CD4-positive, alpha-beta memory T cell (primary cell): ENCODE data around the gene TMEM72. TPM values are rescaled to one million over a fixed set of nuclear protein-coding genes. Genes with fewer than 3 reads are reported as not detected.
A peak's percentile ranks its signal among the peaks of the same experiment; 100 is the strongest.

ENCODE experiments used
- CTCF ChIA-PET: fragments of 350-600 bp; sonication (Branson Sonifier 250); formaldehyde crosslinking; loops from one replicate; lab custom pipeline; 2021; ENCODE audit warnings: inconsistent platforms; ENCODE audit not compliant: partially characterized antibody; lab: Charles Lee
- POLR2A ChIA-PET: fragments of 350-600 bp; sonication (Branson Sonifier 250); formaldehyde crosslinking; loops from one replicate; lab custom pipeline; 2021; ENCODE audit not compliant: partially characterized antibody; lab: Charles Lee
- DNase-seq, 5 donors: peaks; one replicate each; pipeline versions ENCODE4 v3.0.0 to v3.0.0-alpha.2; 2020 to 2022; ENCODE audit warnings: mixed read lengths in 1 of 5
- H3K27ac ChIP-seq: one replicate; pipeline ENCODE4 v1.7.0; 2013; ENCODE audit warnings: low read depth, low read length
- H3K27me3 ChIP-seq: 2 replicates; pipeline ENCODE4 v1.7.0; 2013; ENCODE audit warnings: mild to moderate bottlenecking, low read length, moderate library complexity; ENCODE audit not compliant: insufficient read depth
- H3K36me3 ChIP-seq: 2 replicates; pipeline ENCODE4 v1.7.0; 2013; ENCODE audit warnings: mild to moderate bottlenecking, low read length, moderate library complexity; ENCODE audit not compliant: insufficient read depth
- H3K4me1 ChIP-seq: 2 replicates; pipeline ENCODE4 v1.7.0; 2013; ENCODE audit warnings: mild to moderate bottlenecking, low read length, moderate library complexity; ENCODE audit not compliant: insufficient read depth
- H3K4me3 ChIP-seq, 2 donors: one replicate each; pipeline ENCODE4 v1.7.0; 2013; ENCODE audit warnings: low read length in 2 of 2, mild to moderate bottlenecking in 1 of 2
- H3K9me3 ChIP-seq, 2 donors: one replicate each; pipeline ENCODE4 v1.7.0; 2013; ENCODE audit warnings: low read length in 2 of 2, control low read depth in 1 of 2; ENCODE audit not compliant: control insufficient read depth in 1 of 2
- H3K27ac Mint-ChIP-seq, 7 donors: one replicate each; pipeline ENCODE4 v1.8.0; 2020 to 2021; ENCODE audit warnings: mixed read lengths in 7 of 7, mild to moderate bottlenecking in 6 of 7, inconsistent platforms in 3 of 7, moderate library complexity in 3 of 7
- H3K27me3 Mint-ChIP-seq, 2 donors: one replicate each; pipeline ENCODE4 v1.8.0; 2020 to 2021; ENCODE audit warnings: mixed read lengths in 2 of 2
- H3K36me3 Mint-ChIP-seq, 2 donors: one replicate each; pipeline ENCODE4 v1.8.0; 2020 to 2021; ENCODE audit warnings: mixed read lengths in 2 of 2, inconsistent platforms in 1 of 2, mild to moderate bottlenecking in 1 of 2
- H3K4me1 Mint-ChIP-seq, 4 donors: one replicate each; pipeline ENCODE4 v1.8.0; 2020 to 2021; ENCODE audit warnings: mixed read lengths in 4 of 4, mild to moderate bottlenecking in 1 of 4
- H3K4me3 Mint-ChIP-seq, 8 donors: one replicate each; pipeline ENCODE4 v1.8.0; 2020 to 2021; ENCODE audit warnings: mixed read lengths in 8 of 8, mild to moderate bottlenecking in 7 of 8, moderate library complexity in 6 of 8, inconsistent platforms in 3 of 8
- H3K9me3 Mint-ChIP-seq, 8 donors: one replicate each; pipeline ENCODE4 v1.8.0; 2020 to 2021; ENCODE audit warnings: mixed read lengths in 8 of 8, mild to moderate bottlenecking in 5 of 8, inconsistent platforms in 3 of 8, moderate library complexity in 1 of 8
- intact Hi-C: fragments of 100-400 bp; cut with micrococcal nuclease; formaldehyde crosslinking; loops from one replicate; pipeline ENCODE4 v1.15.1; 2023
- polyA plus RNA-seq, 2 donors: library from polyadenylated mRNA; unstranded; fragments of 300-500 nt; fragmentation: Illumina TruSeq; gene quantifications; one replicate each; pipeline ENCODE4 v1.2.3, GENCODE V29; 2021
- total RNA-seq, 2 experiments: library from RNA; stranded (reverse); gene quantifications; one replicate each; pipeline ENCODE4 v1.2.3, GENCODE V29; 2021

Gene TMEM72
- total and polyA plus RNA-seq, 4 experiments from 2014 or later, result not detected

DNA sequence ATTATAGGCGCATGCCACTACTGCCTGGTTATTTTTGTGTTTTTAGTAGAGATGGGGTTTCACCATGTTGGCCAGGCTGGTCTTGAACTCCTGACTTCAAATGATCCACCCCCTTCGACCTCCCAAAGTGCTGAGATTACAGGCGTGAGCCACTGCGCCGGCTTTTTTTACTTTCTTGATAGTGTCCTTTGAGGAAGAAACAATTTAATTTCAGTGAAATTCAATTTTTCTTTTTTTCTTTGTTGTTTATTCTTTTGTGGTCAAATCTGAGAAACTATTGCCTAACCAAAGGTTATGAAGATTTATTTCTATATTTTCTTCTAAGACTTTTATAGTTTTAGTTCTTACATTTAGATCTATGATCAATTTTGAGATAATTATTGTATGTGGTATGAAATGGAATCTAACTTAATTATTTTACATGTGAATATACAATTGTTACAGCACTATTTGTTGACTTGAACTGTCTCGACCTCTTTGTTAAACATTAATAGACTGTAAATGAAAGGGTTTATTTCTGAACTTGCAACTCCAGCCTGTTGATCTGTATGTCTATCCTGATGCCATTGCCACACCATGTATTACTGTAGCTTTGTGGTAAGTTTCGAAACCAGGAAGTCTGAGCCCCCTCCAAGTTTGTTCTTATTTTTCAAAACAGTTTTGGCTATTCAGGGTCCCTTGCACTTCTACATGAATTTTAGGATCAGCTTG is 28.7 kb downstream of the TMEM72 start:
- H3K27me3 ChIP-seq, result no peaks in the 10 kb centered on the region
- H3K27me3 Mint-ChIP-seq, result peaks cover 6 to 8% of the 10 kb centered on the region in 2 donors
- POLR2A ChIA-PET, result no interaction called here
- no peaks in the 10 kb centered on the region for H3K36me3 ChIP-seq
- H3K9me3 ChIP-seq, result no peaks in the 10 kb centered on the region
- H3K27ac ChIP-seq, result no peak overlapping the region
- CTCF ChIA-PET, result no interaction called here
- H3K36me3 Mint-ChIP-seq, result peaks cover 0 to 2% of the 10 kb centered on the region in 2 donors
- peaks cover 7 to 33% (median 27%) of the 10 kb centered on the region in 8 donors for H3K9me3 Mint-ChIP-seq
- peaks cover 0 to 3% (median 1%) of the 10 kb centered on the region in 4 donors for H3K4me1 Mint-ChIP-seq
- H3K4me3 ChIP-seq, result no peak overlapping the region
- H3K4me3 Mint-ChIP-seq, result no peak overlapping the region
- no peak for DNase-seq
- intact Hi-C loops, result no loop called here
- no peaks in the 10 kb centered on the region for H3K4me1 ChIP-seq
- H3K27ac Mint-ChIP-seq, result no peak overlapping the region

DNA sequence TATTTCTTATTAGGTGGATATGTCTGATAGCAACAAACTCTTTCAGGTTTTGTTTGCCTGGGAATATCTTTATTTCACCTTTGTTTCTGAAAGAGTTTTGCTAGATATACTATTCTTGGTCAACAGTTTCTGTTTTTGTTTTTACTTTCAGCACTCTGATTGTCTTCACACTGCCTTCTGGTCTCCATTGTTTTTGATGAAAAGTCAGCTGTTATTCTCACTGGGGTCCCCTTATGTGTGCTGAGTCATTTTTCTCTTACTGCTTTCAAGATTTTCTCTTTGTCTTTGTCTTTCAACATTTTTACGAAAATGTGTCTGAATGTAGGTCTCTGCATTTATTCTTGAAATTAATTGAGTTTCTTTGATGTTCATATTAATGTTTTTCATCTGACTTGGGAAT is 33.2 kb downstream of the TMEM72 start:
- no peaks in the 10 kb centered on the region for H3K4me1 Mint-ChIP-seq
- intact Hi-C loops, result no loop called here
- peak overlapping the region in 1 of 8 donors; percentile 3 for H3K4me3 Mint-ChIP-seq
- peaks cover 0 to 2% of the 10 kb centered on the region in 2 donors for H3K36me3 Mint-ChIP-seq
- H3K9me3 Mint-ChIP-seq, result peaks cover 7 to 44% (median 35%) of the 10 kb centered on the region in 8 donors
- no peak for DNase-seq
- Histone ChIP-seq H3K4me3 (no peak overlapping the region), H3K27me3 (no peaks in the 10 kb centered on the region), H3K36me3 (no peaks in the 10 kb centered on the region), H3K4me1 (no peaks in the 10 kb centered on the region), H3K9me3 (no peaks in the 10 kb centered on the region), H3K27ac (no peak overlapping the region)
- POLR2A ChIA-PET, result interaction anchor here (0.5 kb wide), 1 partner anchor 867 kb away, joined by 3 read pairs; no protein-coding TSS in a partner anchor
- H3K27me3 Mint-ChIP-seq, result peaks cover 8 to 9% of the 10 kb centered on the region in 2 donors
- CTCF ChIA-PET, result interaction anchor here (1.3 to 1.5 kb wide), 2 partner anchors 11 to 30 kb away, joined by 5 read pairs; no protein-coding TSS in a partner anchor
- peak overlapping the region in 1 of 7 donors; percentile 16 for H3K27ac Mint-ChIP-seq

DNA sequence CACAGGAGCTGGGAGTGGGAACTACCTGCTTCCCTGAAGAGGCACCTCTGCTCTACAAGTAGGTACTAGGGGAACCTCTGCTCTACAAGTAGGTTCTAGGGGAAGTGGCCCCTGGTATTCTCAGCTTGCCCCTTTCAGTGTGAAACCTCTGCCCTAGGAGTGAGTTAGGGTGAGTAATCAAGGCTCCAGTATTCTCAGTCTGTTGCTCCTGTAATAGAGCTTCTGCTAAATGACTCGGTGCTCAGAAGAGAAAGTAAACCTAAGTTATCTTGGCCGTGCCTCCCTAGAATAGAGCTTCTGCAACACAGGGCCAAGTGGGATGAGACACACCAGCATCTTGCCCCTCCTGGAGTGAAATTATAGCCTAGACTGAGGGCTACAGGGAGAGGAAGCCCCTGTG is 35.1 kb downstream of the TMEM72 start:
- DNase-seq, result no peak

DNA sequence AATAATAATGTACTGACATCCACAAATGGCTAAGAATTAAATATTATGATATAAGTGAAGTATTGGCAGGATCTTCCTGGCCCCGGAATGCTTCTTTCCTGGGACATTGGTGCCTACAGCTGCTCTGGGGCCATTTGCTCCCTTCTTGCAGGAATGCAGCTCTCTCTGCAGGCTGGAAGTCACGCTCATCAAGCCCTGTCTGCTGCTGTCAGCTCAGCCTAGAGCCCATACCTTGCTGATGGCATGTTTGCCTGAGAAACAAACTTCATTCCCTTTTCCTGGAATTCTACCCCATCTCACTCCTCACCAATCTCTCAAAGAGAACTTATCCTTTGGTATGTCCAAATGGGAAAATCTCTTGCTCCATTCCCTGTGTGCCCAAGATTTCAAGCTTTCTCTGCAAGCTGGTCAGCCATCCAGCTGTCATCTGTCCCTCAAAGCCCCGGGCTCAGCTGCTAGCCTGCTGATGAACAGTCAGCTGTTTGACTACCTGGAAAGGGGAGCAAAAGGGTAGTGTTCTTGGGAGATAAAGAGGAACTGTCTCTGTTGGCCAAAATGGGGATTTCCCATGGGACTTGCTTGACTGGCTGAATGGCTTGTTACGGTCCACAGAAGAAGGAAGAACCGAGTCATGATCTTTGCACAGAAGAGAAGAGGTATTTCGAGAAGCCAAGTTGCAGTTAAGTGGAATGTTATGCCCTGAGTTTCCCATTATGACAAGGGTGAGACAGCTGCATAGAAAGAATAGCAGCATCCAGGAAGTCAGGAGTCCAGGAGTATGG is 36.4 kb downstream of the TMEM72 start:
- peaks cover 2 to 7% of the 10 kb centered on the region in 2 donors for H3K36me3 Mint-ChIP-seq
- no peaks in the 10 kb centered on the region for H3K27me3 ChIP-seq
- intact Hi-C loops, result no loop called here
- peak overlapping the region in 1 of 7 donors; percentile 10 for H3K27ac Mint-ChIP-seq
- no peak overlapping the region for H3K27ac ChIP-seq
- peaks cover 4 to 27% (median 22%) of the 10 kb centered on the region in 8 donors for H3K9me3 Mint-ChIP-seq
- no peaks in the 10 kb centered on the region for H3K4me1 ChIP-seq
- no peak for DNase-seq
- peaks cover 5 to 7% of the 10 kb centered on the region in 2 donors for H3K27me3 Mint-ChIP-seq
- ChIA-PET CTCF (interaction anchor here (1.7 to 2.0 kb wide), 2 partner anchors 15 kb away, joined by 4 to 9 read pairs; no protein-coding TSS in a partner anchor), POLR2A (interaction anchor here (0.7 kb wide), 1 partner anchor 14 kb away, joined by 3 read pairs; no protein-coding TSS in a partner anchor)
- no peak overlapping the region for H3K4me3 ChIP-seq
- no peaks in the 10 kb centered on the region for H3K9me3 ChIP-seq
- H3K4me3 Mint-ChIP-seq, result no peak overlapping the region
- peaks cover 0 to 3% (median 0%) of the 10 kb centered on the region in 4 donors for H3K4me1 Mint-ChIP-seq
- no peaks in the 10 kb centered on the region for H3K36me3 ChIP-seq

More for the DNA sequence above, 35.1 kb downstream of the TMEM72 start:
- Mint-ChIP-seq H3K27ac (peak overlapping the region in 1 of 7 donors; percentile 31), H3K36me3 (peaks cover 2% of the 10 kb centered on the region in 2 donors), H3K27me3 (peaks cover 6 to 8% of the 10 kb centered on the region in 2 donors), H3K9me3 (peaks cover 5 to 36% (median 30%) of the 10 kb centered on the region in 8 donors), H3K4me1 (peaks cover 0 to 3% (median 0%) of the 10 kb centered on the region in 4 donors), H3K4me3 (no peak overlapping the region)
- Histone ChIP-seq H3K4me3 (no peak overlapping the region), H3K9me3 (no peaks in the 10 kb centered on the region), H3K27ac (no peak overlapping the region), H3K4me1 (no peaks in the 10 kb centered on the region), H3K27me3 (no peaks in the 10 kb centered on the region), H3K36me3 (no peaks in the 10 kb centered on the region)
- POLR2A ChIA-PET, result no interaction called here
- intact Hi-C loops, result no loop called here
- CTCF ChIA-PET, result interaction anchor here (2.0 kb wide), 1 partner anchor 14 kb away, joined by 9 read pairs; no protein-coding TSS in a partner anchor

DNA sequence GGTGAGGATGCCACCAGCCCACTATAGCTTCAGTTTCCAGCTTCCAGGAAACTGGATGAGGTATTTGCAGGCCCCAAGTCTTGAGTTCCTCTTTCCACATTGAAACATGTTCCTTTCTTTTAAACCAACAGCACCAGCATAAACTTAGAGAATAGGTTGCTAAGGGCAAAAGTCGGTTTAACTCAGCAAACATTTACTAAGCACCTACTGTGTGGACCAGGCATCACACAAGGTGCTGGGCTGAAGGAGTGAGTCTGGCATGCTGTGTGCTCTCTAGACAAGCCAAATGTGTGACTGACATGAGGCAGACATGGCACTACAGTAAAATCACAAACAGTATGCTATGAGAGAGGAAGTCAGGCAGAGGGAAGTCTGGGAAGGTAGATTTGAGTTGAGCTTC is 37.5 kb downstream of the TMEM72 start:
- POLR2A ChIA-PET, result no interaction called here
- Mint-ChIP-seq H3K4me1 (peaks cover 0 to 3% (median 0%) of the 10 kb centered on the region in 4 donors), H3K4me3 (no peak overlapping the region), H3K36me3 (peaks cover 2 to 11% of the 10 kb centered on the region in 2 donors), H3K27me3 (peaks cover 1 to 2% of the 10 kb centered on the region in 2 donors), H3K27ac (no peak overlapping the region), H3K9me3 (peaks cover 2 to 22% (median 17%) of the 10 kb centered on the region in 8 donors)
- DNase-seq, result no peak
- intact Hi-C loops, result no loop called here
- no peaks in the 10 kb centered on the region for H3K4me1 ChIP-seq
- no peak overlapping the region for H3K4me3 ChIP-seq
- no peaks in the 10 kb centered on the region for H3K36me3 ChIP-seq
- H3K9me3 ChIP-seq, result no peaks in the 10 kb centered on the region
- H3K27ac ChIP-seq, result no peak overlapping the region
- no peaks in the 10 kb centered on the region for H3K27me3 ChIP-seq
- CTCF ChIA-PET, result interaction anchor here (1.7 kb wide), 1 partner anchor 16 kb away, joined by 4 read pairs; no protein-coding TSS in a partner anchor

DNA sequence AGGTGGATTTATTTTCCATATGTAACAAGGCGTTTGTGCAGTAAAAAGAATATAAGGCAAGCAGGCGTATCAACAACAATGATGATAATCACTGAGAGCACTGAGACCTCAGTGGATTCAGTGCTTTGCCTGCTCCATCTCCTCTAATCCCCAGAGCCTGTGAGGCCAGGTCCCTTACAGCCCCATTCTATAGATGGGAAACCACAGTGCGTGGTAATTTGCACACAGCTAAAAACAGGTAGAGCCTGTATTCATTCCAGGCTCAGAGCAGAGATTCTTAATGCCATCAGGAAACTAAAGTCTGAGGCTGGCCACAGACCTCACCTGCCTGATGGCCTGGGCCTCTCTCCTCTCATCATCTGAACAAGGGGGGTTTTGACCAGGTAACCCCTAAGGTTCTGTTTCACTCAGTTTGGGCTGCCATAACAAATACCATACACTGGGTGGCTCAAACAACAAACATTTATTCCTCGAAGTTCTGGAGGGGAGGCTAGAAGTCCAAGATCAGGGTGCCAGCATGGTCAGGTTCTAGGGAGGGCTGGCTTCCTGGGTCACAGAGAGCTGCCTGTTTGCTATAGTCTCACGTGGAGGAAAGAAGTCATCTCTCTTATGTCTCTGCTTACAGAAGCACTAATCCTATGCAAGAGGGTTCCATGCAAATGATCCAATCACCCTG is 38.1 kb downstream of the TMEM72 start:
- Mint-ChIP-seq H3K27ac (no peak overlapping the region), H3K27me3 (peaks cover 1 to 2% of the 10 kb centered on the region in 2 donors), H3K9me3 (peaks cover 2 to 17% (median 13%) of the 10 kb centered on the region in 8 donors), H3K4me3 (no peak overlapping the region), H3K4me1 (peaks cover 0 to 3% (median 0%) of the 10 kb centered on the region in 4 donors), H3K36me3 (peaks cover 3 to 13% of the 10 kb centered on the region in 2 donors)
- Histone ChIP-seq H3K36me3 (no peaks in the 10 kb centered on the region), H3K27ac (no peak overlapping the region), H3K27me3 (no peaks in the 10 kb centered on the region), H3K9me3 (no peaks in the 10 kb centered on the region), H3K4me1 (no peaks in the 10 kb centered on the region), H3K4me3 (no peak overlapping the region)
- DNase-seq, result no peak
- intact Hi-C loops, result no loop called here
- POLR2A ChIA-PET, result no interaction called here
- CTCF ChIA-PET, result interaction anchor here (1.7 to 4.6 kb wide), 2 partner anchors 16 to 17 kb away, joined by 4 to 23 read pairs; no protein-coding TSS in a partner anchor
